Measurements from ENCODE around the gene PDGFB. TPM values are rescaled to one million over a fixed set of nuclear protein-coding genes. Genes with fewer than 3 reads are reported as not detected.
"Not testable (repeated sequence)": the region's sequence is repeated elsewhere in the genome, so short reads cannot be mapped to it uniquely, and the experiment has no call there.

Gene PDGFB
- total RNA-seq, 1 experiment from 2014 or later = 9.2 TPM

DNA sequence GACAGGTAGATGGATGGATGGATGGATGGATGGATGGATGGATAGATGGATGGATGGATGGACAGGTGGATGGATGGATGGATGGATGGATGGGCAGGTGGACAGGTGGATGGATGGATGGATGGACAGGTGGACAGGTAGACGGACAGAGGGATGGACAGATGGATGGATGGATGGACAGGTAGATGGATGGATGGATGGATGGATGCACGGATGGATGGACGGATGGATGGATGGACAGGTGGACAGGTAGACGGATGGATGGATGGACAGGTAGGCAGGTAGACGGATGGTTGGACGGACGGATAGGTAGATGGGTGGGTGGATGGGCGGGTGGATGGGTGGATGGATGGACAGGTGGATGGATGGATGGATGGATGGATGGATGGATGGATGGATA lies 24.3 kb downstream of the PDGFB start:
- no peak overlapping the region for H3K27ac Mint-ChIP-seq
- DNase-seq (ENCODE audit: low spot score) (no peak), ATAC-seq (no peak)
- CTCF ChIA-PET = no interaction called here
- H3K36me3 Mint-ChIP-seq = peaks cover 7% of the 10 kb centered on the region
- POLR2A ChIA-PET = no interaction called here
- H3K27me3 Mint-ChIP-seq (ENCODE audit: low read depth) = no peaks in the 10 kb centered on the region
- peaks cover 24% of the 10 kb centered on the region for H3K9me3 Mint-ChIP-seq
- H3K4me1 Mint-ChIP-seq = peaks cover 17% of the 10 kb centered on the region
- TF ChIP-seq ZNF138 (CRISPR knock-in tag; conservative IDR thresholded peaks at IDR 0.05) (no peak), CTCF (IDR thresholded peaks at IDR 0.05) (no peak)
- H3K4me3 Mint-ChIP-seq = no peak overlapping the region

DNA sequence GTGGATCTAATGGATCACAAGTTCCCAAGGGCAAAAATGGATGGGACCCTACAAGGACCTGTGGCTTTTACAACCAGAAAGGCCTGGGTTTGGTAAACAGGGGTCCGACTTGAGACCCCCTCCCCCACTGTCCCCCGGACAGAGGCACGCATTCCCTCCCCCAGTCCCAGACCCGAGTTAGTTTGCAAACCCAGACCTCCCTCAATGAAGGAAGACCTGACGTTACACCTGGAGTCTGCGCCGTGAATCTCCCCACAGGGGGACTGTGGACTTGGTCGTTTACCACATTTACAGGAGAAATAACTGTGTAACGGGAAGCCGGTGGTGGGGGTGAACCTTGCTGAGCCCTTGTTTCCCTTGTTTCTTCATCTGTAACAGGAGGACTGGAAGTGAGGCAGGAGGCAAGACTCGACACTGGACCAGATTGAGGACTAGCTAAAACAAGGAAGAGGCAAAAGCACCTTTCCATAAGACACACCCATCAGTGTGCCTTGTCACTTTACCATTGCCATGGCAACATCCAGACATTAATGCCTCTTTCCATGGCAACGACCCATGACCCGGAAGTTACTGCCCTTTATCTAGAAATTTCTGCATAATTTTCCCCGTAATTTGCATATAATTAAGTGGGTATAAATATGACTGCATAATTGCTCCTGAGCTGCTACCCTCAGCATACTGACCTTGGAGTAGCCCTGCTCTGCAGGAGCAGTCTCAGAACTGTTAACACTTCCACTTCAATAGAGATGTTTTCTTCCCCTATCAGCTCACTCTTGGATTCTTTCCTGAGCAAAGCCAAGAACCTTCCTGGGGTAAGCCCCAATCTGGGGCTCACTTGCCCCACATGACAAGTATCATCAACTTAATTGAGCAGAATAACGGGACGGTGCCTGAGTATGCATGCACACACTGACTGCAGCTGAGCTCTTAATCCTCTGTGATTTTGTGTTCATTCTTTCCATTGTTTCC lies 25.4 kb downstream of the PDGFB start:
- H3K9me3 Mint-ChIP-seq = peaks cover 24% of the 10 kb centered on the region
- ChIA-PET CTCF (no interaction called here), POLR2A (interaction anchor here (1.3 kb wide), 1 partner anchor 11 kb away, joined by 3 read pairs; no protein-coding TSS in a partner anchor)
- peaks cover 27% of the 10 kb centered on the region for H3K4me1 Mint-ChIP-seq
- no peak overlapping the region for H3K4me3 Mint-ChIP-seq
- DNase-seq (ENCODE audit: low spot score) (no peak), ATAC-seq (no peak)
- no peak for TF ChIP-seq JAZF1 (CRISPR knock-in tag; IDR thresholded peaks at IDR 0.05)
- TF ChIP-seq SMAD4 (CRISPR knock-in tag; IDR thresholded peaks at IDR 0.05) = no peak
- TF ChIP-seq ZNF396 (CRISPR knock-in tag; IDR thresholded peaks at IDR 0.05; ENCODE audit: borderline replicate concordance) = no peak
- no peak for TF ChIP-seq CBFB (CRISPR knock-in tag; IDR thresholded peaks at IDR 0.05; ENCODE audit: low read depth)
- no peak for TF ChIP-seq ZNF232 (CRISPR knock-in tag; IDR thresholded peaks at IDR 0.05)
- TF ChIP-seq TEAD4 (CRISPR knock-in tag; IDR thresholded peaks at IDR 0.05) = no peak
- TF ChIP-seq NFATC4 (CRISPR knock-in tag; IDR thresholded peaks at IDR 0.05) = no peak
- TF ChIP-seq, protein P1, sequence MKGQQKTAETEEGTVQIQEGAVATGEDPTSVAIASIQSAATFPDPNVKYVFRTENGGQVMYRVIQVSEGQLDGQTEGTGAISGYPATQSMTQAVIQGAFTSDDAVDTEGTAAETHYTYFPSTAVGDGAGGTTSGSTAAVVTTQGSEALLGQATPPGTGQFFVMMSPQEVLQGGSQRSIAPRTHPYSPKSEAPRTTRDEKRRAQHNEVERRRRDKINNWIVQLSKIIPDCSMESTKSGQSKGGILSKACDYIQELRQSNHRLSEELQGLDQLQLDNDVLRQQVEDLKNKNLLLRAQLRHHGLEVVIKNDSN (CRISPR knock-in tag; IDR thresholded peaks at IDR 0.05) = no peak
- no peak for TF ChIP-seq ZBTB21 (CRISPR knock-in tag; IDR thresholded peaks at IDR 0.05; ENCODE audit: borderline replicate concordance)
- TF ChIP-seq RORB (CRISPR knock-in tag; IDR thresholded peaks at IDR 0.05) = no peak
- TF ChIP-seq NR2C2 (CRISPR knock-in tag; IDR thresholded peaks at IDR 0.05) = no peak
- TF ChIP-seq MXD4 (CRISPR knock-in tag; IDR thresholded peaks at IDR 0.05; ENCODE audit: borderline replicate concordance) = no peak
- no peak for TF ChIP-seq ZNF219 (CRISPR knock-in tag; IDR thresholded peaks at IDR 0.05; ENCODE audit: borderline replicate concordance)
- TF ChIP-seq GABPB1 (CRISPR knock-in tag; IDR thresholded peaks at IDR 0.05) = no peak
- peaks cover 7% of the 10 kb centered on the region for H3K36me3 Mint-ChIP-seq
- no peaks in the 10 kb centered on the region for H3K27me3 Mint-ChIP-seq (ENCODE audit: low read depth)
- no peak overlapping the region for H3K27ac Mint-ChIP-seq

- CTCF ChIA-PET; DNase-seq (ENCODE audit: low spot score); H3K27ac Mint-ChIP-seq; ATAC-seq; POLR2A ChIA-PET; H3K36me3 Mint-ChIP-seq; H3K4me3 Mint-ChIP-seq; H3K27me3 Mint-ChIP-seq (ENCODE audit: low read depth): not testable (repeated sequence)
- Mint-ChIP-seq H3K9me3 (peaks cover 24% of the 10 kb centered on the region), H3K4me1 (peaks cover 36% of the 10 kb centered on the region)
These were observed 26.4 kb downstream of the PDGFB start for GRCh38 chr22:39218432-39218831.

- Mint-ChIP-seq H3K4me1 (peaks cover 43% of the 10 kb centered on the region), H3K27ac (no peak overlapping the region), H3K9me3 (peaks cover 24% of the 10 kb centered on the region), H3K36me3 (peaks cover 7% of the 10 kb centered on the region), H3K4me3 (no peak overlapping the region), H3K27me3 (ENCODE audit: low read depth) (no peaks in the 10 kb centered on the region)
- DNase-seq (ENCODE audit: low spot score) (no peak), ATAC-seq (no peak)
- ChIA-PET POLR2A (interaction anchor here (0.7 to 4.0 kb wide), 7 partner anchors 11 to 136 kb away, joined by 3 to 45 read pairs (median 9); partner anchors contain the start of gene RPL3), CTCF (interaction anchor here (0.7 to 3.5 kb wide), 32 partner anchors 10 to 1826 kb away, joined by 3 to 43 read pairs (median 8); no protein-coding TSS in a partner anchor)
- TF ChIP-seq OVOL2 (CRISPR knock-in tag; IDR thresholded peaks at IDR 0.05; ENCODE audit: borderline replicate concordance) (no peak), NR1H2 (CRISPR knock-in tag; IDR thresholded peaks at IDR 0.05) (no peak), PRRX2 (CRISPR knock-in tag; IDR thresholded peaks at IDR 0.05) (no peak), ZNF121 (CRISPR knock-in tag; IDR thresholded peaks at IDR 0.05) (no peak), MYBL2 (CRISPR knock-in tag; IDR thresholded peaks at IDR 0.05) (no peak), ATF3 (CRISPR knock-in tag; conservative IDR thresholded peaks at IDR 0.05) (no peak), NFATC4 (CRISPR knock-in tag; IDR thresholded peaks at IDR 0.05) (no peak), ZNF416 (CRISPR knock-in tag; IDR thresholded peaks at IDR 0.05) (no peak), ZBTB21 (CRISPR knock-in tag; IDR thresholded peaks at IDR 0.05; ENCODE audit: borderline replicate concordance) (no peak), TCF7 (CRISPR knock-in tag; IDR thresholded peaks at IDR 0.05; ENCODE audit: low read depth) (no peak), NR3C1 (CRISPR knock-in tag; conservative IDR thresholded peaks at IDR 0.05; ENCODE audit: low read depth) (no peak)
- TF ChIP-seq, protein P2, sequence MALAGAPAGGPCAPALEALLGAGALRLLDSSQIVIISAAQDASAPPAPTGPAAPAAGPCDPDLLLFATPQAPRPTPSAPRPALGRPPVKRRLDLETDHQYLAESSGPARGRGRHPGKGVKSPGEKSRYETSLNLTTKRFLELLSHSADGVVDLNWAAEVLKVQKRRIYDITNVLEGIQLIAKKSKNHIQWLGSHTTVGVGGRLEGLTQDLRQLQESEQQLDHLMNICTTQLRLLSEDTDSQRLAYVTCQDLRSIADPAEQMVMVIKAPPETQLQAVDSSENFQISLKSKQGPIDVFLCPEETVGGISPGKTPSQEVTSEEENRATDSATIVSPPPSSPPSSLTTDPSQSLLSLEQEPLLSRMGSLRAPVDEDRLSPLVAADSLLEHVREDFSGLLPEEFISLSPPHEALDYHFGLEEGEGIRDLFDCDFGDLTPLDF (CRISPR knock-in tag; IDR thresholded peaks at IDR 0.05) = no peak
These were observed 28.7 kb downstream of the PDGFB start for GRCh38 chr22:39216143-39216490.

All from WTC11 (cell line).